ENCODE measurements around the gene TRIO.
"Not testable (repeated sequence)": the region's sequence is repeated elsewhere in the genome, so short reads cannot be mapped to it uniquely, and the experiment has no call there.

Gene TRIO

DNA sequence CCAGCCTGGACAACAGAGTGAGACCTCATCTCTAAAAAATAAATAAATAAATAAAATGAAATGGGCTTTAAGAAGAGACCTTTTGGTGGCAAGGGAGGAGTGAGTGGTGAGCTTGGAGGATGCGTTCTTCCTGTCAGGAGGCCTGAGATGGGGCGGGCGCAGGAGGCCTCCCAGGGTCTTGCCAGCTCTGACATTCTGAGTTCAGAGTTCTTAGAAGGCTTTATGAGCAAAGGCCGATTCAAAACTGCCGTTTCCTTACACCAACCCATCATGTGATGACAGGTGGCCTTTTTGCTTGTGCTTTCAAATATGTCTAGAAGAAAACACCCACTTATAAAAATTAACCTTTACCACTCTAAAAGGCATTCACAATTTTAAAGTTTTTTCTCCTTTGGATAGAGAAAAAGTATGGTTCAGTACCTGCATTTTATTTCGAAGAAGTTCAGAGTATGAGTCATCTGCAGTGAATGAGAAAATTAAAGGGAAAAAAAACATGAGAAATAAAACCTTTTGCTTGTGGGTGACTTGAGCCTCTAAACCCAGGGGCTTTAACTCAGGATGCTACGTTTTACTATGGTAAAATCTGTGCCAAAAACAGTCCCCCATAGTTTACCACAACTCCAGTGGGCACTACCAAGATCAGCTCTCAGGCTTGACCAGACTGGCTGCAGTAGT lies 281.0 kb downstream of the TRIO start:
- no peak for FAIRE-seq

GRCh38 chr5:14425559-14425958 lies 282.4 kb downstream of the TRIO start:
- no peak for FAIRE-seq

GRCh38 chr5:14426521-14426920 lies 283.4 kb downstream of the TRIO start:
- FAIRE-seq: no peak

- FAIRE-seq: no peak
Observed at GRCh38 chr5:14428302-14429081, 285.4 kb downstream of the TRIO start.

DNA sequence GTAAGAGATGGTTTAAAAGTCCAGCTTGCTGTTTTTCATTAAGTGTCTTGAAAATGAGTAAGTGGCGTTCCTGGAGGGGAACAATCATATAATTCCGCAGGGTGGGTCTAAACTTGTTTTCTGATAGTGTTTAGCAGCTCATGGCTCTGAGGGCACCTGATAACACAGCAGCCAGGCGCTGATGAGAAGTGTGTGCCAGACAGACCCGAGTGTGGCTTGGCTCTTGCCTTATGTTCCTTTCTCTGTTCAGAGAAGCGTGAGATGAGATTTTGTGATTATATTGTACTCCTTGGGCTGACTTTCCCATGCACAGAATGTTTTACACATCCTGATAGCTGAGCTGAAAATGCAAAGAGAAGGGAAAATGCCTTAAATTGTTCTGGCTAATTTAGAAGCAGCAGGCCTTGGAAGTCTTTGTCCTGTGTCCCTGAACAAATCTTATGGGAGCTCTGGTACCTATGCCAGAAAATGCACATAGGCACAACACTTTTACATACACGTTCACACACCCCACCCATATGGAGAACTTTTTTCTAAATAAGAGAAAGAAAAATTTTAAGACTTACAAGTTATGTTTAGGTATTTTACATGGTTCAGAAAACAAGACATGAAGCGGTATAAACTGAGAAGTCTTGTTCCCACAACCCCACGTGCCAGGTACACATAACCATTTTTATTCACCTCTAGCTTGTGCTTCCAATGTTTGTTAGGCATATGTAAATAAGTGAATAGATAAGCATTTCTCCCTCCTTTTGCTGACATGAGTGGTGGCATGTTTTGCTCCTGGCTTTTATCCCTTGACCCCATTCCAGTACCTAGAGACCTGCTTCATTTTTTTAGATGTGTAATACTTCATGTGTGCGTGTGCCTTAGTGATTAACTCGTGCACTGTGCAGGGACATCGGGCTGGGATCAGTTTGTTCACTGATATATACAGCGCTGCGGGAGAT lies 286.2 kb downstream of the TRIO start:
- FAIRE-seq: no peak

- FAIRE-seq: no peak
Observed at GRCh38 chr5:14431534-14431933, 288.4 kb downstream of the TRIO start.

DNA sequence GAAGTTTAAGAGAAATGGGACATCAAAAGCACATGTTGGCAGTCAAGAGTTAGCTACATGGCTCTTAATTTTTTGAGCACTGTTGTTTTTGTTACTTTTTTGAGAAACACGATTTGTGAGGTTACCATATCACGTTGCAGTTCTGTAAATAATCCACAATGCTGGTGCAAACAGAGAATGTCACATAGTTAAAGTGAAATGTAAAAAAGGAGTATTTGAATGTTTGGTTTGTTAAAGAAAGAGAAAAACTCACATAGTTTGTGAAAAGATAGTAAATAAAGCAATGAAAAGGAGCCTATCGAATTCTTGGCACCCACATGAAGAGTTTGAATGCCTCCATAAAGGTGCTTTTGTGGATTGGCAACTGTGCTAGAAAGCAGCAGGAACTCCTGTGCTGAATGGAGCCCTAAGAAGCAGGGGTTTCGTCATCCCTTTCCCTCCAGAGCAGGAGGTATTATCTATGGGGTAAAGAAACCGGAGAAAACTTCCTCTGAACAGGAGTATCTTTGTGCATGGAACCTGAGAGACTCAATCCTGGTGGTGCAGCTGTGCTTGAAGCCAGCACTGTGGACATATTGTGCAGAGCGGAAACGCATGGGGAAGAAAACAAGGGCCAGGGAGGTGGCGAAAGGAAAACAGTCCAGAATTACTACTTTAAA lies 289.9 kb downstream of the TRIO start:
- peak; percentile 97 for FAIRE-seq

DNA sequence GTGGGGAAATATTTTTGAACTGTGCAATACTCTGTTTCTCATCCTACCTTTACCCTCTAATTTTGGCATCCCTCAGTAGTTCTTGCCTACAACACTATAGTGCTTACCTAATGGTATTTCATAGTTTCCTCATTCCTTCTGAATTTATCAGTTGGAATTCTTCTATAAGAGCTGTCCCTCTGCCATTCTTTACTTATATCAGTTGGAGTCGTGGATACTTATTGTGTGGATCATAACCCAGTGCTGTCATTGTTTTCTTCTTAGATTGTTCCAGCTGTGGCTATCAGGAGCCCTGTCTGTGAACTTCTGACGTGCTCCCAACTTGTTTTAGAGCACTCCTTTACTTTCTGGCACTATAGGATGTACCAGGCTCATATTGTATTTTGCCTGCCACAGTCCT lies 292.3 kb downstream of the TRIO start:
- no peak for FAIRE-seq

- not testable (repeated sequence) for FAIRE-seq
Observed at GRCh38 chr5:14436122-14436521, 293.0 kb downstream of the TRIO start.

DNA sequence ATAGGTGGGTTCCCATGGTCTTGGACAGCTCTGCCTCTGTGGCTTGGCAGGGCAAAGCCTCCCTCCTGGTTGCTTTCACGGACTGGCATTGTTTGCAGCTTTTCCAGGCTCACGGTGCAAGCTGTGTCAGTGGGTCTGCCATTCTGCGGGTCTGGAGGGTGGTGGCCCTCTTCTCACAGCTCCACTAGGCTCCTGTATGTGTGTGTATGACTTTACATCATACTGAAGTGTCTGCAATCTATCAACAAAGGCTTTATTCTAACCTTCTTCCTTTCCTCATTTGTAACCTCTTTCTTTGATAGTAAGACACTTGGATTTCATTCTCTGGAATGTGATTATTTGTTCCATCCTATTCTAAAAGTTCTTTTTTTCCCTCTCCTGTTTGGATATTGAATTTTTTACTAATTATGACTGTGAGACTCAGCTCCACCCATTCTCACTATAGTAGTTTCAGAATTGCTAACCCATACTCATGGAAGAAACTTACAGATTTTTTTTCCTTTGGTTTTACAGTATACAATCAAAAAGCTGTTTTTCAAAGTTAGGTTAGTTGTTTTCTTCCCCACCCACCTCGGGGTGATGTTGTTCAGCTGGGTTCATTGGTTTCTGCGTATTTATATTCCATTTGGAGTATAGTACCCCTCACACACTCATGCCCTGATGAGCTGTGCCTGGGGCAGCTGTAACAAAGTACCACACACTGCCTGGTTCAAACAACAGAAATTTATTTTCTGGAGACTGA lies 293.8 kb downstream of the TRIO start:
- peak; percentile 9 for FAIRE-seq

DNA sequence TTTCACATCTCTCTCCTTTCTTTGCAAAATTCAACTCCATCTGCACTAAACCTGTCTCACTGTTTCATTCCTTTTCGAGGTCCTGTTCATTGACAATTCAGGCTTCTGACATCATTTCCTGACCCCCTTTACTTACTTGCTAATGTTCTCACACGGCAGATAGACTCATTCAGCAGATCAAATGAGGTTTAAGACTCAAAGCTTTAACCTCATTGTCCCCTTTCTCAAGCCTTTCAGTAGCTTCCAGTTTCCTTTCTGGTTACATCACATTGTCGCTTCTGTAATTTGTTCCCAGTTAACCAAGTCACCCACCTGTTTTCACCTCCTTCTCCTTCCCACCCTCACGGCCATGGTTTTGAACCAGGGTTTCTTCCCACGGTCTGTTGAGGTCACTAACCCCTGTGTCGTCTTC lies 295.1 kb downstream of the TRIO start:
- no peak for FAIRE-seq

- peak; percentile 82 for FAIRE-seq
Observed at GRCh38 chr5:14439087-14439871, 296.1 kb downstream of the TRIO start.

- peak; percentile 93 for FAIRE-seq
Observed at GRCh38 chr5:14440223-14440581, 297.1 kb downstream of the TRIO start.

GRCh38 chr5:14440582-14441431 lies 297.7 kb downstream of the TRIO start:
- FAIRE-seq: no peak

- no peak for FAIRE-seq
Observed at GRCh38 chr5:14441641-14442040, 298.5 kb downstream of the TRIO start.

DNA sequence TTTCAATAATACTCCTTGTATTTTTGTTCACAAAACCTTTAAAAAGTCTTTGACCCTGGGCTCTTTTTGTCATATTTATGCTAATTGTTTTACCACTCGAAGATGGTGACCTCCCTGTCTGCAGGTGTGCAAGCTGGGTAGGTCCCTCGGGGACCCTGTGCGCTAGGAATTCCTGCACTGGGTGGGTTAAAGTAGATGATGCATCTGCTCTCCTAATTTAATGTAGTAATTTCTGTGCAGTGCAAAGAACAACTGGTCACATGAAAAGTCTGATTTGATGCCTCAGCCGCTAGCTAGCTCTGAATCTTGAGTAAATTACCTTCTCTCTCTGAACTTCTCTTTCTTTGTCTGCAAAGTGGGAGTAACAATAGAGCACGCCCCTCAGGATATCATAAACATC lies 299.4 kb downstream of the TRIO start:
- FAIRE-seq: no peak

GRCh38 chr5:14443671-14444093 lies 300.5 kb downstream of the TRIO start:
- no peak for FAIRE-seq

DNA sequence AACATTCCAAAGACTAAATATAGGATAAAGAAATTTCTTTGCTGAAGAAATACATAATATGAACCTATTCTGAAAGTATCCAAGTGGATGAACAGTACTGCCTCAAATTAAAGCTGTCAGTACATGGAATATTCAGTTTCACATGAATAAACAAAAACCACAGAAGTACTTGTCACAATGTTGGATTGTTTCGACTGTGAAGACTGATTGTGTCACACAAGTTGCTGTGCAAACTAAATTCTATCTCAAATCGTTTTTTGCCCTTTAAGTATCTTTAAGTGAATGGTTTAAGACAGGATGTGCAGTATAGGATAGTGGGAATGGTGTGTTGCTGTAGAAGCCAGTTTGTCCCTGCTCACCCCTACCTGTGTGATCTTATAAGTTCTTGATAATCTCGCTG lies 301.0 kb downstream of the TRIO start:
- no peak for FAIRE-seq

DNA sequence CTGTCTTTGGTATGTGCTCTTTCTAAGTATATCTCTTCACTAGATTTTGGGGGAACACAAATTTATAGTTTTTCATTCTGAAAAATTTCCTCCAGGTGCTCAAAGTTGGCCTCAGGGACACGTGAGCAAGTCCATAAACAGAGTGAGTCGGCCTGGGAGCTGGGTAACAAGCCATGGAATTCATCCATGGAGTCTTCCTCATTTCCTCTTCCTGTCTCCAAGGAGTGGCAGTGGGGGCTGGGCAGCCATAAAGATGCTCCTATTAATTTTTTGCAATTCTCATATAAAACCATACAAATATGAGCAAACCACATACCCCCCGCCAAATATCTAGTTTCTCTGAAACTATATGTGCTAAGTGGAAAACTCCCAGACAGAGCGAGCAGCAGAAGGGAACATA lies 301.9 kb downstream of the TRIO start:
- FAIRE-seq: no peak

GRCh38 chr5:14445576-14446290 lies 302.6 kb downstream of the TRIO start:
- FAIRE-seq: no peak

Measured in A204.1 (cell line).